H54 (cell line): ENCODE results near the gene ACBD4.
A peak's percentile ranks its signal among the peaks of the same experiment; 100 is the strongest.

ENCODE experiments used
- DNase-seq: peaks from one replicate; pipeline ENCODE4 v3.0.0; 2011; ENCODE audit warnings: low spot score, mixed read lengths; ENCODE audit not compliant: insufficient read length
- FAIRE-seq: peaks from 3 replicates; lab custom pipeline; 2011; peaks lifted over from hg19 to GRCh38; lab: Jason Lieb, UNC
- POLR2A ChIP-seq: IDR thresholded peaks from 2 replicates; pipeline ENCODE4 v1.6.1; 2011; ENCODE audit warnings: low read depth, mild to moderate bottlenecking, low read length

Gene ACBD4

GRCh38 chr17:45144199-45145034 is 8.9 kb downstream of the ACBD4 start:
- no peak for TF ChIP-seq POLR2A
- no peak for FAIRE-seq
- no peak for DNase-seq

- TF ChIP-seq POLR2A: no peak
- FAIRE-seq (no peak), DNase-seq (no peak)
Observed at GRCh38 chr17:45145035-45145389, 9.5 kb downstream of the ACBD4 start.

- TF ChIP-seq POLR2A: no peak
- no peak for FAIRE-seq
Observed at GRCh38 chr17:45146166-45146565, 10.7 kb downstream of the ACBD4 start.

GRCh38 chr17:45146592-45146889 is 11.1 kb downstream of the ACBD4 start:
- DNase-seq: no peak
- FAIRE-seq: no peak
- no peak for TF ChIP-seq POLR2A

More at GRCh38 chr17:45146166-45146565, 10.7 kb downstream of the ACBD4 start:
- no peak for DNase-seq

- no peak; the same call in 1 of the 2 replicates for TF ChIP-seq POLR2A
- DNase-seq: no peak
- FAIRE-seq: no peak
Observed at GRCh38 chr17:45146890-45147580, 11.5 kb downstream of the ACBD4 start.

- peak; percentile 15 for FAIRE-seq
Observed at GRCh38 chr17:45147581-45148182, 12.2 kb downstream of the ACBD4 start.

DNA sequence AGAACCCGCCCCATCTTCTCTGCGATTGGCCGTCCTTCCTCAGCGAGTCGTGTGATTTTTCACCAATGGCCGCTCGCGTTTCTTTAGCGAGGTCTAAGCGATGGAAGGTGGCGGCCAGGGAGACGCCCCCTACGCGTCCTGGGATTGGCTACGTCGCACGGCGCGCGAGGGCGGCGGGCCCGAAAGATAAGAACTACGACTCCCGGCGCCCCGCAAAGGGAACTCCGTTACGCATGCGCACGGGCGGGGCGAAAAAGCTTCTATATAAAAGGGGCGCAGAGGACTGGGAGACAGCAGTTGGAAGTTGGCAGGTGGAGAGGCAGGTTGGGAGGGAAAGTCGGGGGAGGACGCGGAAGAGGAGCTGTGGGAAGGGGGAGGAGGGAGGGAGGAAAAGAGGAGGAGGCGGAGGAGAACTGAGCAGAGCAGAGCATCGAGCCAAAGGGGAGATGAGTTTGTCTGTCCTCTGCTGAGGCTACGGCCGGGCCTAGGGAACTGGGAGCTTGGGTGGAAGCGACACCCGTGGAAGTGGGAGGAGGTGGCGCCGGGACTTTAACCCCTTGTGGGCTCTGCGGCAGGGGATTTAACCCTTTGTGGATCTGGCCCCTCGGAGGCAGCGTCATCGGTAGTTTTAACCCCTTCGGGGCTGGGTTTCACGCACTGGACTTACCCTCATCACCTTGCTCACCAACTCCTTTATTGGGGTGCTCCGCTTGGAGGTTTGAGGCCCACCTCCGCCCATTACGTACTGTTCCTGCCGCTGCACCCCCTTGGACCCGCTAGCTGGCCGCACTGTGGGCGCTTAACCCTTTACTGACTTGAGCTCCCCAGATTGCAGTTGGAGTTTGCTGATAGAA is 12.9 kb downstream of the ACBD4 start, which contains the start of gene HEXIM1:
TSS of gene HEXIM1 (plus strand) at position 293 of the 854 bp plus-strand sequence. CDS start 716 bp downstream, outside the sequence.
- FAIRE-seq (peak; percentile 72), DNase-seq (peak; percentile 99)
- TF ChIP-seq POLR2A: peak; percentile 100

More at GRCh38 chr17:45147581-45148182, 12.2 kb downstream of the ACBD4 start:
- peak; percentile 10; the same call in 1 of the 2 replicates for TF ChIP-seq POLR2A
- DNase-seq: no peak

DNA sequence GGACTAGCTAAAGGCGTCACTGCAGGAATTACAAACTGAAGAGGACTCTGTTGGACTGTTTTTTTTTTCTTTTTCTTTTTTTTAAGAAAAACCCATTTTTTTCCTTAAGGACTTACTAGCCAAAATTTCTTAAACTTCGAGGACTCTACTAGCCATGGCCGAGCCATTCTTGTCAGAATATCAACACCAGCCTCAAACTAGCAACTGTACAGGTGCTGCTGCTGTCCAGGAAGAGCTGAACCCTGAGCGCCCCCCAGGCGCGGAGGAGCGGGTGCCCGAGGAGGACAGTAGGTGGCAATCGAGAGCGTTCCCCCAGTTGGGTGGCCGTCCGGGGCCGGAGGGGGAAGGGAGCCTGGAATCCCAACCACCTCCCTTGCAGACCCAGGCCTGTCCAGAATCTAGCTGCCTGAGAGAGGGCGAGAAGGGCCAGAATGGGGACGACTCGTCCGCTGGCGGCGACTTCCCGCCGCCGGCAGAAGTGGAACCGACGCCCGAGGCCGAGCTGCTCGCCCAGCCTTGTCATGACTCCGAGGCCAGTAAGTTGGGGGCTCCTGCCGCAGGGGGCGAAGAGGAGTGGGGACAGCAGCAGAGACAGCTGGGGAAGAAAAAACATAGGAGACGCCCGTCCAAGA is 13.7 kb downstream of the ACBD4 start:
- DNase-seq (no peak), FAIRE-seq (no peak)
- peak; percentile 68 for TF ChIP-seq POLR2A

GRCh38 chr17:45149669-45150664 is 14.5 kb downstream of the ACBD4 start:
- TF ChIP-seq POLR2A: peak; percentile 38; the same call in 1 of the 2 replicates
- no peak for DNase-seq
- no peak for FAIRE-seq

- TF ChIP-seq POLR2A: no peak
- DNase-seq (no peak), FAIRE-seq (no peak)
Observed at GRCh38 chr17:45150911-45151809, 15.7 kb downstream of the ACBD4 start.

DNA sequence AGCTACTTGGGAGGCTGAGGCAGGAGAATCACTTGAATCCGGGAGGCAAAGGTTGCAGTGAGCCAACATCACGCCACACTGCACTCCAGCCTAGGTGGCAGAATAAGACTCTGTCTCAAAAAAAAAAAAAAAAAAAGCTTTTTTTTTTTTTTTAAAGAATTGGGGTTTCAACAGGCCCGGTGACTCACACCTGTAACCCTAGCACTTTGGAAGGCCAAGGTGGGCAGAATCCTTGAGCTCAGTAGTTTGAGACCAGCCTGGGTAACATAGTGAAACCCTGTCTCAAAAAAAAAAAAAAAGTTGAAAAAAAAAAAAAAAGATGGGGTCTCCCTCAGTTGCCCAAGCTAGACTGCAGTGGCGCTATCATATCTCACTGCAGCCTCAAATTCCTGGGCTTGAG is 19.5 kb downstream of the ACBD4 start:
- DNase-seq (no peak), FAIRE-seq (no peak)
- TF ChIP-seq POLR2A: no peak

- FAIRE-seq (no peak), DNase-seq (no peak)
- TF ChIP-seq POLR2A: no peak
Observed at GRCh38 chr17:45155483-45155882, 20.0 kb downstream of the ACBD4 start.
